ENCODE data around the gene OTUD3. TPM values are rescaled to one million over a fixed set of nuclear protein-coding genes. Genes with fewer than 3 reads are reported as not detected.

The OTUD3 gene
- total RNA-seq, 4 donors from 2014 or later: 3.9 to 7.3 (median 5.9) TPM

- TF ChIP-seq, protein P1, sequence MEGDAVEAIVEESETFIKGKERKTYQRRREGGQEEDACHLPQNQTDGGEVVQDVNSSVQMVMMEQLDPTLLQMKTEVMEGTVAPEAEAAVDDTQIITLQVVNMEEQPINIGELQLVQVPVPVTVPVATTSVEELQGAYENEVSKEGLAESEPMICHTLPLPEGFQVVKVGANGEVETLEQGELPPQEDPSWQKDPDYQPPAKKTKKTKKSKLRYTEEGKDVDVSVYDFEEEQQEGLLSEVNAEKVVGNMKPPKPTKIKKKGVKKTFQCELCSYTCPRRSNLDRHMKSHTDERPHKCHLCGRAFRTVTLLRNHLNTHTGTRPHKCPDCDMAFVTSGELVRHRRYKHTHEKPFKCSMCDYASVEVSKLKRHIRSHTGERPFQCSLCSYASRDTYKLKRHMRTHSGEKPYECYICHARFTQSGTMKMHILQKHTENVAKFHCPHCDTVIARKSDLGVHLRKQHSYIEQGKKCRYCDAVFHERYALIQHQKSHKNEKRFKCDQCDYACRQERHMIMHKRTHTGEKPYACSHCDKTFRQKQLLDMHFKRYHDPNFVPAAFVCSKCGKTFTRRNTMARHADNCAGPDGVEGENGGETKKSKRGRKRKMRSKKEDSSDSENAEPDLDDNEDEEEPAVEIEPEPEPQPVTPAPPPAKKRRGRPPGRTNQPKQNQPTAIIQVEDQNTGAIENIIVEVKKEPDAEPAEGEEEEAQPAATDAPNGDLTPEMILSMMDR (IDR thresholded peaks at IDR 0.05; ENCODE audit: low read depth): no peak
Measured at GRCh38 chr1:19846338-19846737, 35.9 kb upstream of the OTUD3 start.

GRCh38 chr1:19850214-19850613 lies 32.0 kb upstream of the OTUD3 start:
- TF ChIP-seq, protein P1 (IDR thresholded peaks at IDR 0.05; ENCODE audit: low read depth): no peak

GRCh38 chr1:19852036-19852435 lies 30.2 kb upstream of the OTUD3 start:
- TF ChIP-seq, protein P1 (IDR thresholded peaks at IDR 0.05; ENCODE audit: low read depth): no peak

DNA sequence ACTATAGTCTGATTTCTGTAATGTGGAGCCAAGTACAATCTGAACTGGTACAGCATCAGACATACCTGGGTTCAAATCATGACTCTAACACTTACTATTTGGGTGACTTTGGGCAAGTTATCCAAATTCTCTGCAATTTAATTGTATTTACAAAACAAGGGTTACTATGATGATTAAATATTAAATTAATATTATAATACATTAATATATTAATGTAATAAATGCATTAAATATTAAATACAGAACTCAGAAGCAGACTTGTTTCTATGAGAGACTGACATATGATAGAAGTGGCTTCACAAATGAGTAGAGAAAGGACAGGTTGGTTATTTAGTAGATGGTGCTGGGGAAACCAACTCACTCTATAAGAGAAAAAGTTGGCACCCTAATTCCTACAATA lies 27.3 kb upstream of the OTUD3 start:
- TF ChIP-seq, protein P1 (IDR thresholded peaks at IDR 0.05; ENCODE audit: low read depth): no peak

GRCh38 chr1:19858893-19859292 lies 23.3 kb upstream of the OTUD3 start:
- TF ChIP-seq, protein P1 (IDR thresholded peaks at IDR 0.05; ENCODE audit: low read depth): no peak

GRCh38 chr1:19859876-19860275 lies 22.3 kb upstream of the OTUD3 start:
- TF ChIP-seq, protein P1 (IDR thresholded peaks at IDR 0.05; ENCODE audit: low read depth): no peak

- TF ChIP-seq, protein P1 (IDR thresholded peaks at IDR 0.05; ENCODE audit: low read depth): no peak
Measured at GRCh38 chr1:19860418-19860817, 21.8 kb upstream of the OTUD3 start.
